ENCODE data around the gene LY6G6C.

LY6G6C gene

GRCh38 chr6:31691564-31692108 lies 29.9 kb downstream of the LY6G6C start:
- Mint-ChIP-seq H3K9me3 (no peaks in the 10 kb centered on the region), H3K27me3 (ENCODE audit: low read depth) (no peaks in the 10 kb centered on the region), H3K4me3 (no peak overlapping the region), H3K4me1 (ENCODE audit: low read depth) (no peaks in the 10 kb centered on the region), H3K36me3 (ENCODE audit: low read depth) (peaks cover 34% of the 10 kb centered on the region), H3K27ac (no peak overlapping the region)

DNA sequence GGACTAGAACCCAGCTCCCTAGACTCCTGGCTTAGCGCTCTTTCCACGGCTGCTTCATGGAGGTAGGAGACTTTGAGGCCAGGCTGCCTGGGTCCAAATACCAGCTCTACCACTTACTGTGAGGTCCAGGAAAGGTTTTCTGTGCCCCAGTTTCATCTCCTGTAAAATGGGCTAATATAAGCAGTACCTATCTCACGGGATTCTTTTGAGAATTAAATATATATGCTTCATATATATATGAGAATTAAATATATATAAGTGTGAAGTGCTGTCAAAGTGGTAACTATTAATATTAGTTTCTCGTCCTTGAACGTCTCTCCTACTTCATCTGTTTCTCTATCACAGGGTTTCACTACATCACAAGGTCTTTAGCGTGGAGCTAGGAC lies 30.5 kb downstream of the LY6G6C start:
- H3K27me3 Mint-ChIP-seq (ENCODE audit: low read depth) = no peaks in the 10 kb centered on the region
- H3K9me3 Mint-ChIP-seq = no peaks in the 10 kb centered on the region
- H3K27ac Mint-ChIP-seq = no peak overlapping the region
- H3K36me3 Mint-ChIP-seq (ENCODE audit: low read depth) = peaks cover 36% of the 10 kb centered on the region
- no peaks in the 10 kb centered on the region for H3K4me1 Mint-ChIP-seq (ENCODE audit: low read depth)
- no peak overlapping the region for H3K4me3 Mint-ChIP-seq

GRCh38 chr6:31690231-31691077 lies 31.1 kb downstream of the LY6G6C start:
- Mint-ChIP-seq H3K4me1 (ENCODE audit: low read depth) (no peaks in the 10 kb centered on the region), H3K9me3 (no peaks in the 10 kb centered on the region), H3K4me3 (no peak overlapping the region), H3K27ac (no peak overlapping the region), H3K27me3 (ENCODE audit: low read depth) (no peaks in the 10 kb centered on the region), H3K36me3 (ENCODE audit: low read depth) (peaks cover 38% of the 10 kb centered on the region)

GRCh38 chr6:31689249-31690110 lies 32.1 kb downstream of the LY6G6C start:
- H3K4me3 Mint-ChIP-seq = no peak overlapping the region
- no peaks in the 10 kb centered on the region for H3K4me1 Mint-ChIP-seq (ENCODE audit: low read depth)
- no peaks in the 10 kb centered on the region for H3K9me3 Mint-ChIP-seq
- no peaks in the 10 kb centered on the region for H3K27me3 Mint-ChIP-seq (ENCODE audit: low read depth)
- H3K36me3 Mint-ChIP-seq (ENCODE audit: low read depth) = peaks cover 38% of the 10 kb centered on the region
- H3K27ac Mint-ChIP-seq = no peak overlapping the region

- no peaks in the 10 kb centered on the region for H3K4me1 Mint-ChIP-seq (ENCODE audit: low read depth)
- no peaks in the 10 kb centered on the region for H3K9me3 Mint-ChIP-seq
- no peak overlapping the region for H3K4me3 Mint-ChIP-seq
- no peak overlapping the region for H3K27ac Mint-ChIP-seq
- H3K27me3 Mint-ChIP-seq (ENCODE audit: low read depth) = no peaks in the 10 kb centered on the region
- H3K36me3 Mint-ChIP-seq (ENCODE audit: low read depth) = peaks cover 37% of the 10 kb centered on the region
These were observed 33.5 kb downstream of the LY6G6C start for GRCh38 chr6:31687860-31688693.

DNA sequence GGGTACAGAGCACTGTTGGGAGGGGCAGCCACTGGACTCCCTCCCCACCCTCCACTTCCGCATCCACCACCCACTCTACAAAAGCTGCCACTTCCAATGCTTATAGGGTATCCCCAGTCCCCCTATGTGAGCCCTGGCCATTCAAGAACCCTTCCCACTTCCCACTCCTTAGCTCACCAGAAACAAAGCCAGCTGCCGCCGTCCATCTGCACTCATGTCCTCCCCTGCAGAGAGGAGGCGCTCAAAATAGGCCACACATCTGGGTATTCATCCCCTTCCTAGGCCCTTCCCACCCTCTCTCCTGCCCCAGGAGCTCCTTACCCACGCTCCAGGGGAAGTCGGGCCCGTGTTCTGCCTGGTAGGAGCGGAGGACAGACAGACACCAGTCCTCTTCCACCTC lies 34.2 kb downstream of the LY6G6C start:
- no peaks in the 10 kb centered on the region for H3K27me3 Mint-ChIP-seq (ENCODE audit: low read depth)
- H3K4me3 Mint-ChIP-seq = no peak overlapping the region
- H3K27ac Mint-ChIP-seq = no peak overlapping the region
- no peaks in the 10 kb centered on the region for H3K9me3 Mint-ChIP-seq
- H3K4me1 Mint-ChIP-seq (ENCODE audit: low read depth) = no peaks in the 10 kb centered on the region
- peaks cover 31% of the 10 kb centered on the region for H3K36me3 Mint-ChIP-seq (ENCODE audit: low read depth)

GRCh38 chr6:31686483-31686882 lies 35.1 kb downstream of the LY6G6C start:
- H3K27me3 Mint-ChIP-seq (ENCODE audit: low read depth) = no peaks in the 10 kb centered on the region
- H3K36me3 Mint-ChIP-seq (ENCODE audit: low read depth) = peaks cover 31% of the 10 kb centered on the region
- peaks cover 1% of the 10 kb centered on the region for H3K4me1 Mint-ChIP-seq (ENCODE audit: low read depth)
- H3K27ac Mint-ChIP-seq = no peak overlapping the region
- no peak overlapping the region for H3K4me3 Mint-ChIP-seq
- H3K9me3 Mint-ChIP-seq = no peaks in the 10 kb centered on the region

- Mint-ChIP-seq H3K4me1 (ENCODE audit: low read depth) (peaks cover 18% of the 10 kb centered on the region), H3K4me3 (no peak overlapping the region), H3K27me3 (ENCODE audit: low read depth) (no peaks in the 10 kb centered on the region), H3K9me3 (no peaks in the 10 kb centered on the region), H3K27ac (no peak overlapping the region), H3K36me3 (ENCODE audit: low read depth) (peaks cover 19% of the 10 kb centered on the region)
These were observed 38.0 kb downstream of the LY6G6C start for GRCh38 chr6:31683591-31683990.

DNA sequence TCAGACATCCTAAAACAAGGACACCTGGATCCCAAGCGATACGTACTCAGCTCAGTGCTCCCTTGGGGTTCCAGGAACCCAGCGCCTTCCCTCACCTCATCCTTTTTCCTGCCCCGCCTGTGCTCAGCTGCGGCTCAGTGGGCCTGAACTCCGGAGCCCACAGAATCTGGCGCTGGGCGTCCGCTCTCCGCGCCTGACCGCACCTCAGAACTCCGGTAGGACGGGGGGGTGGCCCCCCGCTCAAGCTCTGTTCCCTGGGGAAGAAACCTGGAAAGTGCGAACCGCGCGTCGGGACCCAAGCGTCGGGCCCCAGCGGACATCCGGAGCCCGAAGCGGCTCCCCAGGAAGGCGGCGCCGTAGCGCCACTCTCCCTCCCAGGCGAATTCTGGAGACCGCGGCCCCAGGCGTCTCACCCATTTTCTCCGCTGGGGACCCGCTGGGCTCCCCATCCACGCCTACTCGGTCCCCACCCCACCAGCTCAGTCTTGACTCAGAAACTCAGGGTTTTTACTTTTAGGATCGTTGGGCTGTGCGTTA lies 40.3 kb downstream of the LY6G6C start:
- Mint-ChIP-seq H3K36me3 (ENCODE audit: low read depth) (peaks cover 8% of the 10 kb centered on the region), H3K27me3 (ENCODE audit: low read depth) (no peaks in the 10 kb centered on the region), H3K4me3 (peak overlapping the region; percentile 81), H3K9me3 (no peaks in the 10 kb centered on the region), H3K27ac (peak overlapping the region; percentile 76), H3K4me1 (ENCODE audit: low read depth) (peaks cover 24% of the 10 kb centered on the region)

DNA sequence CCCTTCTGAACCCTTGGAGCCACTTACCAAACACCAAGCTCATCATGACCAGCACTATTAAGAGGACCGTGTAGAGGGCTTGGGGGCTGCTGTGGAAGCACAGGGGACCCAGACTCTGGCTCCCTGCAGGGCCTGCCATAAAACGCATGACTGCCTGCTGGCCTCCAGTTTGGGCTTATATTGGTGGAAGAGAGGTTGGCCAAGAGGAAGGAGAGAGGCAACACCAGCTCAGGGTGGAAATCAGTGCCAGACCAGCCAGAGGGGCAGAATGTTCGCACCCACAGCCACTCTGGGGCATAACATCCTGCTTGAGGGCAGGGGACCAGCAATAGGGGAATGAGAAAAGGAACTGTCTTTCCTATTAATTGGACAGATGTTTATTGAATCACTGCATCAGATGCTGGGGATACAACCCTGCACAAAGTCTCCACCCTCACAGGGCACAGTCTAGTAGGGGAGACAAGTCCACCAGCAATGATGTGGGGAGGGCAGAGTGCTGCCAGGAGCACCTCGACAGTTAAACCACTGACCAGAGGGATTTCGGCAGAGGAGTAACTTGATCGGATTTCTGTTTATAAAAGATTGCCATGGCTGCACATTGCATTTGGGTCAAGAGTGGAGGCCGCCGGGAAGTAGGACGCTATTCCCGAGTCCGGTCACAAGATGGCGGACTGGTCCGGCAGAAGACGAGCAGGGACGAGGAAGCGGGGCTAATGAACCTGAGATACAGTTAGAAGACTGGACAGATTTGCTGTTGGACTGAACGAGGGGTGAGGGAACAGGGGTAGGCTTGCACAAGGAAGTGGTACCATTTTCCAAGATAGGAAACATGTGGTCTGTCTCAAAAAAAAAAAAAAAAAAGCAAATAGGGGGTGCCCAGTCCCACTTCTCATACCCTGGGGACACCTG lies 41.1 kb downstream of the LY6G6C start, which contains the start of gene LY6G5C:
LY6G5C (minus strand) TSS at position 842 of the 909 bp plus-strand sequence; CDS start at position 148, 694 bp downstream.
- Mint-ChIP-seq H3K27me3 (ENCODE audit: low read depth) (no peaks in the 10 kb centered on the region), H3K4me1 (ENCODE audit: low read depth) (peaks cover 24% of the 10 kb centered on the region), H3K9me3 (no peaks in the 10 kb centered on the region), H3K27ac (peak within 1 kb of the TSS; percentile 76), H3K36me3 (ENCODE audit: low read depth) (peaks cover 5% of the 10 kb centered on the region), H3K4me3 (peak within 1 kb of the TSS; percentile 81)

- H3K36me3 Mint-ChIP-seq (ENCODE audit: low read depth) = peaks cover 8% of the 10 kb centered on the region
- peaks cover 24% of the 10 kb centered on the region for H3K4me1 Mint-ChIP-seq (ENCODE audit: low read depth)
- no peaks in the 10 kb centered on the region for H3K27me3 Mint-ChIP-seq (ENCODE audit: low read depth)
- H3K27ac Mint-ChIP-seq = no peak overlapping the region
- no peaks in the 10 kb centered on the region for H3K9me3 Mint-ChIP-seq
- no peak overlapping the region for H3K4me3 Mint-ChIP-seq
These were observed 43.6 kb downstream of the LY6G6C start for GRCh38 chr6:31677955-31678354.

DNA sequence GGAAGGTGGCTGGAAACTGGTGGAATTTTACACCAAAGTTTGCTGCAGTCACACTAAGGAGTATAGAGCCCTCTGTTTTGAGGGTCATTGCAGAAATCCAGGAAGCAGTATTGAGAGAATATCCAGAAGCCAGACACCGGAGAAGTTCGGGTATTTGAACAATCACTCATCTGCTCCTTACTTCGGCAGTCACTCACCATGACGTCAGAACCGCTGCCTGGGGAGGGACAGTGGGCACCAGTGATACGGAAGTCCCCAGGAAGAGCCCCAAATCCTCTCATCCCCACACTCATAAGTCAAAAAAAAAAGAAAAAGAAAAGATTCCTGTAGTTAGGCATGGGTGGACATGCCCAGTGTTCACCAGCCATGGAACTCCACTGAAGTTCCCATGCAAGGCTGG lies 44.6 kb downstream of the LY6G6C start:
- Mint-ChIP-seq H3K9me3 (no peaks in the 10 kb centered on the region), H3K27ac (no peak overlapping the region), H3K4me3 (no peak overlapping the region), H3K27me3 (ENCODE audit: low read depth) (no peaks in the 10 kb centered on the region), H3K4me1 (ENCODE audit: low read depth) (peaks cover 24% of the 10 kb centered on the region), H3K36me3 (ENCODE audit: low read depth) (peaks cover 16% of the 10 kb centered on the region)

DNA sequence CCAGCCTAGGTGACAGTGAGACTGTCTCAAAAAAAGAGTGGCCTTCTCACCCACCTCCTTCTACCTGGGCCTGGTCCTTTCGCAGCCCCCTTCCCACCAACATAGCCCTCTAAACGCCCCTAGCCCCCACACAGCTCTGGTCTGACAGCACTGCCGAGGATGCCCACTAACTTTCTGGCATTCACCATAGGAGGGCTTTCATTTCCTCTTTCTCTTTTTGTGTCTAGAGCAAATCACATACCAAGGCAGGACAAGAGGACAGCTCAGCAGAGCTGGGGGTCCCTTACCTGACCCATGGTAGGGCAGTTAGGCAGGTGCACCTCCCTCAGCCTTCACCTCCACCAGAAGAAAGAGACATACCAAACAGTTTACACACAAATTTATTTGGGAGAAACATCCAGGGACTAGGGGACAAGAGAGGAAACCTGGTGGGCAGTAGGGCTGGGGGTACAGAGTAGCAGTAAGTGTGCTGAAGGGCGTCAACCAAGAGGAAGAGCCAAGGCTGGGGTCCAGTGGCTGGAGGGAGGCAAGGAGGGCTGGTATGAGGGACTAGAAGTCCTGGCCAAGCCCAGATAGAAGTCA lies 45.1 kb downstream of the LY6G6C start:
- Mint-ChIP-seq H3K9me3 (no peaks in the 10 kb centered on the region), H3K27ac (no peak overlapping the region), H3K27me3 (ENCODE audit: low read depth) (no peaks in the 10 kb centered on the region), H3K36me3 (ENCODE audit: low read depth) (peaks cover 18% of the 10 kb centered on the region), H3K4me1 (ENCODE audit: low read depth) (peaks cover 22% of the 10 kb centered on the region), H3K4me3 (no peak overlapping the region)
